HepG2 (cell line): ENCODE measurements around the gene UBE2G2. TPM values are rescaled to one million over a fixed set of nuclear protein-coding genes. Genes with fewer than 3 reads are reported as not detected.

Source experiments
- ATAC-seq: fragments of 200-7000 bp; cut with Tn5 transposase; 3 replicates; pipeline ENCODE4 v1.9.1; 2020; ENCODE audit warnings: mild to moderate bottlenecking, moderate library complexity
- BruUV-seq: library from RNA; stranded (reverse); fragments of 400-500 nt; replicated peaks from 2 replicates; lab custom pipeline; 2021; lab: Mats Ljungman, UMichigan
- CTCF ChIA-PET: fragments of 300-600 bp; formaldehyde crosslinking; extraction: SDS; loops from one replicate; lab custom pipeline; 2021; ENCODE audit warnings: low total read pairs, inconsistent platforms, low intra/inter-chr PET ratio; lab: Yijun Ruan, JAX
- POLR2A ChIA-PET: fragments of 350-600 bp; sonication (Branson Sonifier 250); formaldehyde crosslinking; loops from one replicate; lab custom pipeline; 2020; ENCODE audit warnings: antibody characterized with exemption, inconsistent platforms; lab: Yijun Ruan, JAX
- DNase-seq: peaks from one replicate; pipeline ENCODE4 v3.0.0-alpha.2; 2015; ENCODE audit warnings: low spot score
- FAIRE-seq: peaks from 3 replicates; lab custom pipeline; 2011; peaks lifted over from hg19 to GRCh38; lab: Jason Lieb, UNC
- H2AFZ ChIP-seq: one replicate; pipeline ENCODE4 v1.6.1; 2011; ENCODE audit warnings: low read length, inconsistent platforms
- H3K27ac ChIP-seq: fragments of 300-600 bp; 3 replicates; pipeline ENCODE4 v1.8.0; 2011; ENCODE audit warnings: mixed run types, mild to moderate bottlenecking, mixed read lengths, low read length, inconsistent platforms; ENCODE audit not compliant: insufficient read depth; ENCODE audit errors: extremely low read length
- H3K27me3 ChIP-seq, 2 experiments: fragments of 200-600 bp in 1 of 2; 2 replicates in 1 of 2; 3 replicates in 1 of 2; pipeline versions ENCODE4 v1.6.0 to v1.8.0; 2011; ENCODE audit warnings: low read length in 2 of 2, mild to moderate bottlenecking in 2 of 2, moderate library complexity in 2 of 2, inconsistent platforms in 1 of 2; ENCODE audit not compliant: insufficient read depth in 2 of 2, control insufficient read depth in 1 of 2
- H3K36me3 ChIP-seq, 2 experiments: fragments of 200-600 bp in 1 of 2; replicated peaks in 1 of 2; 2 replicates in 1 of 2; 3 replicates in 1 of 2; pipeline versions ENCODE4 v1.5.1 to v1.8.0; 2011; ENCODE audit warnings: low read length in 2 of 2, inconsistent platforms in 1 of 2; ENCODE audit not compliant: insufficient read depth in 2 of 2, control insufficient read depth in 1 of 2
- H3K4me1 ChIP-seq: 2 replicates; pipeline ENCODE4 v1.5.1; 2012; ENCODE audit warnings: low read length, inconsistent platforms; ENCODE audit not compliant: insufficient read depth
- H3K4me2 ChIP-seq: 2 replicates; pipeline ENCODE4 v1.6.0; 2011; ENCODE audit warnings: low read depth, low read length, inconsistent platforms
- H3K4me3 ChIP-seq, 3 experiments: fragments of 200-600 bp in 1 of 3; sonication (generic), shearing (Covaris generic) in 1 of 3; replicated peaks in 1 of 3; 2 replicates each; pipeline ENCODE4 v1.5.1; 2011 to 2016; ENCODE audit warnings: low read length in 3 of 3, inconsistent platforms in 2 of 3, low read depth in 2 of 3, mild to moderate bottlenecking in 2 of 3, control low read depth in 1 of 3, mixed read lengths in 1 of 3; ENCODE audit not compliant: insufficient read depth in 1 of 3
- H3K79me2 ChIP-seq: one replicate; pipeline ENCODE4 v1.6.1; 2011; ENCODE audit warnings: low read length, inconsistent platforms; ENCODE audit not compliant: insufficient read depth
- H3K9ac ChIP-seq: 2 replicates; pipeline ENCODE4 v1.6.0; 2011; ENCODE audit warnings: mild to moderate bottlenecking, low read depth, low read length, inconsistent platforms; ENCODE audit not compliant: insufficient read depth
- H3K9me3 ChIP-seq: 2 replicates; pipeline ENCODE4 v1.5.1; 2012; ENCODE audit warnings: mild to moderate bottlenecking, low read length
- H4K20me1 ChIP-seq: 2 replicates; pipeline ENCODE4 v1.6.0; 2011; ENCODE audit warnings: inconsistent platforms, mild to moderate bottlenecking, low read length, moderate library complexity; ENCODE audit not compliant: insufficient read depth
- ADNP ChIP-seq: sonication (generic); formaldehyde crosslinking; IDR thresholded peaks from 2 replicates; pipeline ENCODE4 v1.4.0; 2020; ENCODE audit warnings: missing genetic modification reagents
- CENPT ChIP-seq: sonication (generic); formaldehyde crosslinking; IDR thresholded peaks from 2 replicates; pipeline ENCODE4 v1.8.0; 2022; ENCODE audit warnings: low read depth, mild to moderate bottlenecking, moderate library complexity, missing genetic modification reagents
- PAWR ChIP-seq: sonication (generic); formaldehyde crosslinking; IDR thresholded peaks from 2 replicates; pipeline ENCODE4 v1.4.0; 2020; ENCODE audit warnings: missing genetic modification reagents, mild to moderate bottlenecking, borderline replicate concordance
- POLR2G ChIP-seq: fragments of 200-400 bp; formaldehyde crosslinking; IDR thresholded peaks from 2 replicates; pipeline ENCODE4 v1.6.1; 2018; ENCODE audit warnings: mild to moderate bottlenecking, low read depth, low read length, moderate library complexity
- RBM22 ChIP-seq: fragments of 200-400 bp; formaldehyde crosslinking; optimal IDR thresholded peaks from 2 replicates; pipeline ENCODE3; 2017; ENCODE audit warnings: mild to moderate bottlenecking, low read length, moderate library complexity
- SMAD1 ChIP-seq: sonication (generic); formaldehyde crosslinking; IDR thresholded peaks from 2 replicates; pipeline ENCODE4 v1.4.0; 2020; ENCODE audit warnings: missing genetic modification reagents, low read depth, mild to moderate bottlenecking, borderline replicate concordance
- TERF1 ChIP-seq: sonication (generic); formaldehyde crosslinking; IDR thresholded peaks from 2 replicates; pipeline ENCODE4 v1.8.0; 2022; ENCODE audit warnings: mild to moderate bottlenecking, missing genetic modification reagents, moderate library complexity
- YY1 ChIP-seq: IDR thresholded peaks from 2 replicates; pipeline ENCODE4 v1.6.1; 2011; ENCODE audit warnings: low read length, low read depth, moderate library complexity, mild to moderate bottlenecking; ENCODE audit not compliant: insufficient read depth, insufficient replicate concordance
- ZNF3 ChIP-seq: IDR thresholded peaks from 2 replicates; pipeline ENCODE4 v1.7.0; 2017; ENCODE audit warnings: inconsistent platforms
- ZNF558 ChIP-seq: sonication (generic); formaldehyde crosslinking; IDR thresholded peaks from 2 replicates; pipeline ENCODE4 v1.9.0; 2022; ENCODE audit warnings: mild to moderate bottlenecking, missing genetic modification reagents, borderline replicate concordance
- WGBS: methylation state at CpG from one replicate; pipeline ENCODE4 v1.1.6; 2017; ENCODE audit warnings: low lambda C conversion rate; 5-methylcytosine and 5-hydroxymethylcytosine counted together
- in situ Hi-C: cut with HindIII; loops from 2 replicates; pipeline ENCODE4 v1.10.0; 2017; ENCODE audit warnings: low pct_unique_long_range_greater_than_20kb; ENCODE audit not compliant: extremely low pct_ligation_motif_present
- intact Hi-C: fragments of 100-400 bp; cut with micrococcal nuclease; formaldehyde crosslinking; loops from one replicate; pipeline ENCODE4 v1.10.0; 2022; ENCODE audit not compliant: unreplicated experiment
- polyA plus RNA-seq, 8 experiments: library from polyadenylated mRNA; depleted of rRNA in 3 of 8; stranded (reverse) in 7 of 8; unstranded in 1 of 8; fragments of >200 nt; fragmentation: Illumina TruSeq in 4 of 8; extraction: Trizol in 4 of 8; gene quantifications; 2 replicates each; pipeline versions ENCODE4 v1.2.1 to v1.2.3, GENCODE V29; 2011 to 2016; ENCODE audit warnings: low read depth in 4 of 8, missing spikeins in 1 of 8, mixed read lengths in 1 of 8; ENCODE audit not compliant: insufficient read depth in 1 of 8
- total RNA-seq, 5 experiments: library from RNA; depleted of rRNA; stranded (reverse); fragments of >200 nt; fragmentation: Illumina TruSeq; extraction: Trizol; gene quantifications; 2 replicates each; pipeline ENCODE4 v1.2.3, GENCODE V29; 2016; ENCODE audit warnings: low read depth in 1 of 5

UBE2G2 gene
- total and polyA plus RNA-seq, 2 of the 13 experiments (the other 11 are each of a cell fraction or from before 2014, with no cell fraction given), result 55.4 to 92.0 TPM

GRCh38 chr21:44805226-44805625 lies 3.6 kb upstream of the UBE2G2 start:
- BruUV-seq, result no TSS peak
- CTCF ChIA-PET, result no interaction called here
- no peak for FAIRE-seq

DNA sequence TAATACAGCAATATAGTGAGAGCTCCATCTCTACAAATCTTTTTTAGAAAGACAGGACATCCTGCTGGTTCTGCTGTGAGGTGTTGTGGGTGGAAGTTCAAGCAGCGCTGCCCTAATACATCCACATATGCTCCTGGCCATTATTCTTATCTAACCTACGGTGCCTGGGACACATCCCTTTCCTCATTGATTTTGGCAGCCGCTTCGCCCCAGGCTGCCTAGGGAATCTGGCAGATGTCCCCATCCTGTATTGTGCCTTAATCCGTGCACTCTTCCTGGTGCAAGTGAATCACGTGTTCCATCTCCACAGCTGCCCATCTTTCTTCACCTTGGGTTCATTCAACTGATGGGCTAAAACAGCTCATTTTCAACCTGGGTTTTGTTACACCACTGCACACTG lies 3.1 kb upstream of the UBE2G2 start:
- no peak for FAIRE-seq
- 99% methylated on average over 6 of the region's 6 CpGs for WGBS
- CTCF ChIA-PET, result no interaction called here

More at GRCh38 chr21:44805226-44805625, 3.6 kb upstream of the UBE2G2 start:
- Histone ChIP-seq H3K27ac (no peak overlapping the region), H3K79me2 (peaks cover 22% of the 10 kb centered on the region), H3K4me3 (no peak overlapping the region), H3K4me2 (no peak overlapping the region), H3K27me3 (no peaks in the 10 kb centered on the region; a peak in 1 of 5 replicates), H4K20me1 (peaks cover 8% of the 10 kb centered on the region), H2AFZ (no peak overlapping the region), H3K9me3 (no peaks in the 10 kb centered on the region), H3K9ac (no peak overlapping the region), H3K36me3 (peaks cover 22 to 52% of the 10 kb centered on the region in 2 experiments; a peak in 4 of 5 replicates), H3K4me1 (peaks cover 40% of the 10 kb centered on the region)
- in situ Hi-C loops, result no loop called here
- DNase-seq (no peak), ATAC-seq (no peak)
- POLR2A ChIA-PET, result interaction anchor here (1.3 to 2.2 kb wide), 3 partner anchors 11 to 68 kb away, joined by 4 to 7 read pairs (median 4); partner anchors contain the start of genes PTTG1IP and SUMO3
- intact Hi-C loops, result no loop called here
- WGBS, result 79% methylated on average over 4 of the region's 4 CpGs
- no peak for TF ChIP-seq PAWR (CRISPR knock-in tag)
- TF ChIP-seq ADNP, result no peak
- no peak for TF ChIP-seq ZNF3 (CRISPR knock-in tag)
- TF ChIP-seq SMAD1 (CRISPR knock-in tag), result no peak
- TF ChIP-seq TERF1 (CRISPR knock-in tag), result 0 out of 2 replicates have a peak, but pooled peaks have one; percentile 23
- TF ChIP-seq POLR2G, result peak; percentile 47; the same call in 1 of the 2 replicates
- TF ChIP-seq YY1, result no peak

More for the DNA sequence above, 3.1 kb upstream of the UBE2G2 start:
- Histone ChIP-seq H3K36me3 (peaks cover 18 to 48% of the 10 kb centered on the region in 2 experiments; a peak in 4 of 5 replicates), H3K4me2 (no peak overlapping the region), H3K9me3 (no peaks in the 10 kb centered on the region), H3K27ac (no peak overlapping the region), H4K20me1 (peaks cover 13% of the 10 kb centered on the region), H2AFZ (no peak overlapping the region), H3K4me3 (no peak overlapping the region), H3K4me1 (peaks cover 44% of the 10 kb centered on the region), H3K9ac (no peak overlapping the region), H3K27me3 (no peaks in the 10 kb centered on the region; a peak in 1 of 5 replicates), H3K79me2 (peaks cover 27% of the 10 kb centered on the region)
- BruUV-seq, result no TSS peak
- intact Hi-C loops, result loop anchor here (5.0 kb wide), 3 partner anchors 68 to 108 kb away; partner anchors contain the start of gene PTTG1IP
- peak; percentile 46; the same call in 1 of the 2 replicates for TF ChIP-seq POLR2G
- peak; percentile 33 for TF ChIP-seq RBM22
- no peak for TF ChIP-seq CENPT (CRISPR knock-in tag)
- 0 out of 2 replicates have a peak, but pooled peaks have one; percentile 32 for TF ChIP-seq ZNF558 (CRISPR knock-in tag)
- in situ Hi-C loops, result loop anchor here (5.0 kb wide), 2 partner anchors 43 to 108 kb away; no protein-coding TSS in a partner anchor
- DNase-seq (no peak), ATAC-seq (no peak)
- POLR2A ChIA-PET, result interaction anchor here (1.3 to 2.2 kb wide), 3 partner anchors 11 to 69 kb away, joined by 4 to 7 read pairs (median 4); partner anchors contain the start of genes PTTG1IP and SUMO3
